BJ (cell line): ENCODE results near the gene OSTM1. TPM values are rescaled to one million over a fixed set of nuclear protein-coding genes. Genes with fewer than 3 reads are reported as not detected.

Experiments used
- CTCF ChIA-PET: fragments of 350-600 bp; formaldehyde crosslinking; extraction: SDS; loops from one replicate; lab custom pipeline; 2021; ENCODE audit warnings: antibody characterized with exemption, inconsistent platforms; lab: Yijun Ruan, JAX
- POLR2A ChIA-PET: fragments of 300-600 bp; sonication (Branson Sonifier 250); formaldehyde crosslinking; extraction: SDS; loops from one replicate; lab custom pipeline; 2021; ENCODE audit warnings: antibody characterized with exemption; lab: Charles Lee
- DNase-seq: peaks from one replicate; pipeline ENCODE4 v3.0.0-alpha.2; 2011; ENCODE audit warnings: low read depth
- H3K27me3 ChIP-seq: 2 replicates; pipeline ENCODE4 v1.6.0; 2011; ENCODE audit warnings: low read length; ENCODE audit not compliant: control insufficient read depth, insufficient read depth
- H3K36me3 ChIP-seq: 2 replicates; pipeline ENCODE4 v1.5.1; 2011; ENCODE audit warnings: low read length; ENCODE audit not compliant: control insufficient read depth, insufficient read depth
- H3K4me3 ChIP-seq: 2 replicates; pipeline ENCODE4 v1.5.1; 2011; ENCODE audit warnings: low read depth, mild to moderate bottlenecking, control low read depth, low read length
- CTCF ChIP-seq: IDR thresholded peaks from 2 replicates; pipeline ENCODE4 v1.5.1; 2011; ENCODE audit warnings: low read depth, mild to moderate bottlenecking, control low read depth, inconsistent platforms, low read length, moderate library complexity; ENCODE audit not compliant: insufficient read depth
- polyA plus RNA-seq: library from polyadenylated mRNA; depleted of rRNA; stranded (reverse); fragments of >200 nt; gene quantifications from 2 replicates; pipeline ENCODE4 v1.2.3, GENCODE V29; 2011

The OSTM1 gene
- polyA plus RNA-seq, 1 experiment = 20.1 TPM

DNA sequence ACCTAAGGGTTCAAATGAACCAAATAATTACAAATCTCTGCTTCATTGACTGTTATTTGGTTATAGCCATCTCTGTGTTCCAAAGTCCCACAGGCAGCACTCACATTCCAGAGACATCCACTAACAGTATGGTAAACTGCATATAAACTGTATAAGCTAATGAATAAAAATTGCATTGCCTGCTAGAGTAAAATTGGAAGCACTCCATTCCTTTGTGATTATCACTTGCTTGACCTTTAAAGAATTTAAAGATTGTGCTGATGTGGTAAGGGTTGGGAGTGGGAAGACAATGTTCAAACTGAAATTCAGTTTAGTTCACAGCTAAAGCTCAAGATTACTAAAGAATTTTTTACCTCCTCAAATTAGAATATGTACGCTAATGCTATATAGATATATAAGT lies 31.0 kb upstream of the OSTM1 start:
- no peak for TF ChIP-seq CTCF
- ChIA-PET POLR2A (no interaction called here), CTCF (interaction anchor here (1.5 to 1.6 kb wide), 2 partner anchors 9 to 419 kb away, joined by 6 to 8 read pairs; no protein-coding TSS in a partner anchor)
- Histone ChIP-seq H3K36me3 (no peaks in the 10 kb centered on the region), H3K27me3 (peaks cover 7% of the 10 kb centered on the region), H3K4me3 (no peak overlapping the region)
- DNase-seq = no peak

- DNase-seq = no peak
Measured at GRCh38 chr6:108102965-108103364, 28.4 kb upstream of the OSTM1 start.

GRCh38 chr6:108100003-108100402 lies 25.5 kb upstream of the OSTM1 start:
- no peak for TF ChIP-seq CTCF
- Histone ChIP-seq H3K4me3 (no peak overlapping the region), H3K36me3 (no peaks in the 10 kb centered on the region), H3K27me3 (peaks cover 6% of the 10 kb centered on the region; the same call in 1 of the 2 replicates)
- ChIA-PET CTCF (interaction anchor here (1.7 kb wide), 1 partner anchor 427 kb away, joined by 3 read pairs; no protein-coding TSS in a partner anchor), POLR2A (no interaction called here)
- DNase-seq = no peak

More at GRCh38 chr6:108102965-108103364, 28.4 kb upstream of the OSTM1 start:
- ChIA-PET POLR2A (no interaction called here), CTCF (interaction anchor here (0.6 to 1.4 kb wide), 2 partner anchors 9 to 388 kb away, joined by 3 read pairs; no protein-coding TSS in a partner anchor)
- H3K27me3 ChIP-seq = peaks cover 6% of the 10 kb centered on the region; the same call in 1 of the 2 replicates
- no peaks in the 10 kb centered on the region for H3K36me3 ChIP-seq
- H3K4me3 ChIP-seq = no peak overlapping the region
- no peak for TF ChIP-seq CTCF

GRCh38 chr6:108097882-108098281 lies 23.3 kb upstream of the OSTM1 start:
- no peak for DNase-seq
- ChIA-PET CTCF (interaction anchor here (0.5 kb wide), 1 partner anchor 236 kb away, joined by 3 read pairs; no protein-coding TSS in a partner anchor), POLR2A (interaction anchor here (0.5 kb wide), 1 partner anchor 9 kb away, joined by 9 read pairs; no protein-coding TSS in a partner anchor)

More at GRCh38 chr6:108097882-108098281, 23.3 kb upstream of the OSTM1 start:
- no peaks in the 10 kb centered on the region for H3K36me3 ChIP-seq
- H3K4me3 ChIP-seq = no peak overlapping the region
- TF ChIP-seq CTCF = no peak
- H3K27me3 ChIP-seq = peaks cover 6% of the 10 kb centered on the region; the same call in 1 of the 2 replicates
